IPS-15b (cell line): ENCODE measurements around the gene SLC25A39.

ENCODE experiments used
- H3K27me3 ChIP-seq: one replicate; pipeline ENCODE4 v1.6.1; 2013; ENCODE audit warnings: low read length; ENCODE audit not compliant: control insufficient read depth, insufficient read depth
- H3K36me3 ChIP-seq: one replicate; pipeline ENCODE4 v1.6.1; 2013; ENCODE audit warnings: low read length; ENCODE audit not compliant: control insufficient read depth, insufficient read depth
- H3K4me1 ChIP-seq: one replicate; pipeline ENCODE4 v1.6.1; 2013; ENCODE audit warnings: mild to moderate bottlenecking, low read length; ENCODE audit not compliant: control insufficient read depth, insufficient read depth
- H3K4me3 ChIP-seq: one replicate; pipeline ENCODE4 v1.5.1; 2013; ENCODE audit warnings: low read depth, low read length
- H3K9ac ChIP-seq: one replicate; pipeline ENCODE4 v1.6.1; 2013; ENCODE audit warnings: low read depth, mild to moderate bottlenecking, low read length
- H3K9me3 ChIP-seq: one replicate; pipeline ENCODE4 v1.6.1; 2013; ENCODE audit warnings: mild to moderate bottlenecking, low read length; ENCODE audit not compliant: control insufficient read depth, insufficient read depth

The SLC25A39 gene

GRCh38 chr17:44360826-44361225, 36.2 kb upstream of the SLC25A39 start:
- Histone ChIP-seq H3K36me3 (peaks cover 3% of the 10 kb centered on the region), H3K9ac (no peak overlapping the region), H3K4me3 (peak overlapping the region; percentile 3), H3K4me1 (peaks cover 15% of the 10 kb centered on the region), H3K9me3 (no peaks in the 10 kb centered on the region), H3K27me3 (peaks cover 11% of the 10 kb centered on the region)

GRCh38 chr17:44360144-44360533, 35.5 kb upstream of the SLC25A39 start:
- H3K4me3 ChIP-seq: no peak overlapping the region
- H3K4me1 ChIP-seq: peaks cover 15% of the 10 kb centered on the region
- peaks cover 3% of the 10 kb centered on the region for H3K36me3 ChIP-seq
- no peaks in the 10 kb centered on the region for H3K9me3 ChIP-seq
- no peak overlapping the region for H3K9ac ChIP-seq
- H3K27me3 ChIP-seq: peaks cover 6% of the 10 kb centered on the region

- Histone ChIP-seq H3K27me3 (peaks cover under 1% of the 10 kb centered on the region), H3K4me1 (peaks cover 15% of the 10 kb centered on the region), H3K36me3 (peaks cover 3% of the 10 kb centered on the region), H3K9me3 (no peaks in the 10 kb centered on the region), H3K9ac (no peak overlapping the region), H3K4me3 (no peak overlapping the region)
Observed at GRCh38 chr17:44359458-44360143, 35.0 kb upstream of the SLC25A39 start.

- peaks cover 15% of the 10 kb centered on the region for H3K4me1 ChIP-seq
- H3K9ac ChIP-seq: no peak overlapping the region
- no peaks in the 10 kb centered on the region for H3K9me3 ChIP-seq
- no peaks in the 10 kb centered on the region for H3K27me3 ChIP-seq
- peaks cover 3% of the 10 kb centered on the region for H3K36me3 ChIP-seq
- H3K4me3 ChIP-seq: no peak overlapping the region
Observed at GRCh38 chr17:44359006-44359405, 34.4 kb upstream of the SLC25A39 start.

- H3K27me3 ChIP-seq: no peaks in the 10 kb centered on the region
- no peaks in the 10 kb centered on the region for H3K9me3 ChIP-seq
- H3K4me1 ChIP-seq: peaks cover 15% of the 10 kb centered on the region
- H3K4me3 ChIP-seq: no peak overlapping the region
- H3K36me3 ChIP-seq: peaks cover 3% of the 10 kb centered on the region
- H3K9ac ChIP-seq: no peak overlapping the region
Observed at GRCh38 chr17:44358066-44358465, 33.4 kb upstream of the SLC25A39 start.

GRCh38 chr17:44356241-44356640, 31.6 kb upstream of the SLC25A39 start:
- Histone ChIP-seq H3K4me3 (no peak overlapping the region), H3K27me3 (no peaks in the 10 kb centered on the region), H3K4me1 (peaks cover 9% of the 10 kb centered on the region)

GRCh38 chr17:44355642-44356099, 31.0 kb upstream of the SLC25A39 start:
- Histone ChIP-seq H3K9me3 (no peaks in the 10 kb centered on the region), H3K27me3 (no peaks in the 10 kb centered on the region), H3K9ac (no peak overlapping the region), H3K4me3 (no peak overlapping the region), H3K36me3 (peaks cover 23% of the 10 kb centered on the region), H3K4me1 (peaks cover 5% of the 10 kb centered on the region)

More at GRCh38 chr17:44356241-44356640, 31.6 kb upstream of the SLC25A39 start:
- Histone ChIP-seq H3K9ac (no peak overlapping the region), H3K36me3 (peaks cover 17% of the 10 kb centered on the region), H3K9me3 (no peaks in the 10 kb centered on the region)

GRCh38 chr17:44354582-44355561, 30.2 kb upstream of the SLC25A39 start:
- Histone ChIP-seq H3K36me3 (peaks cover 26% of the 10 kb centered on the region), H3K4me3 (peak overlapping the region; percentile 45), H3K9ac (no peak overlapping the region)

GRCh38 chr17:44353672-44354331, 29.2 kb upstream of the SLC25A39 start:
- peak overlapping the region; percentile 53 for H3K4me3 ChIP-seq

More at GRCh38 chr17:44354582-44355561, 30.2 kb upstream of the SLC25A39 start:
- Histone ChIP-seq H3K4me1 (no peaks in the 10 kb centered on the region), H3K27me3 (no peaks in the 10 kb centered on the region), H3K9me3 (no peaks in the 10 kb centered on the region)

GRCh38 chr17:44352828-44353671, 28.4 kb upstream of the SLC25A39 start:
- Histone ChIP-seq H3K9ac (no peak overlapping the region), H3K27me3 (no peaks in the 10 kb centered on the region), H3K4me1 (no peaks in the 10 kb centered on the region), H3K9me3 (no peaks in the 10 kb centered on the region), H3K36me3 (peaks cover 23% of the 10 kb centered on the region), H3K4me3 (peak overlapping the region; percentile 32)

More at GRCh38 chr17:44353672-44354331, 29.2 kb upstream of the SLC25A39 start:
- H3K9ac ChIP-seq: no peak overlapping the region
- H3K36me3 ChIP-seq: peaks cover 26% of the 10 kb centered on the region
- no peaks in the 10 kb centered on the region for H3K4me1 ChIP-seq
- H3K9me3 ChIP-seq: no peaks in the 10 kb centered on the region
- no peaks in the 10 kb centered on the region for H3K27me3 ChIP-seq
